Gastroesophageal sphincter (tissue), 3 donors: ENCODE data around the gene ABCC11.

Experiments used
- CTCF ChIP-seq, 4 experiments: fragments of 200-600 bp in 2 of 4; fragments of 450-650 bp in 2 of 4; sonication (generic) in 1 of 4; IDR thresholded peaks; one replicate each; pipeline ENCODE4 v1.5.1; 2017 to 2019; ENCODE audit warnings: antibody characterized with exemption in 4 of 4, mild to moderate bottlenecking in 2 of 4, moderate library complexity in 2 of 4
- POLR2A ChIP-seq, 2 donors: fragments of 450-650 bp; IDR thresholded peaks; one replicate each; pipeline ENCODE4 v1.6.1; 2017; ENCODE audit warnings: antibody characterized with exemption in 2 of 2, mild to moderate bottlenecking in 2 of 2, moderate library complexity in 1 of 2

- TF ChIP-seq CTCF (IDR thresholded peaks at IDR 0.05), result no peak
- no peak for TF ChIP-seq POLR2A (IDR thresholded peaks at IDR 0.05)
These were observed 25.6 kb upstream of the ABCC11 start for GRCh38 chr16:48272837-48273421.
